ENCODE measurements around the gene RAPGEF2. TPM values are rescaled to one million over a fixed set of nuclear protein-coding genes. Genes with fewer than 3 reads are reported as not detected.
A peak's percentile ranks its signal among the peaks of the same experiment; 100 is the strongest.

RAPGEF2 gene
- total and polyA plus RNA-seq, 2 of the 8 experiments (the other 6 are each of a cell fraction or from before 2014, with no cell fraction given), result 24.4 to 48.6 TPM

DNA sequence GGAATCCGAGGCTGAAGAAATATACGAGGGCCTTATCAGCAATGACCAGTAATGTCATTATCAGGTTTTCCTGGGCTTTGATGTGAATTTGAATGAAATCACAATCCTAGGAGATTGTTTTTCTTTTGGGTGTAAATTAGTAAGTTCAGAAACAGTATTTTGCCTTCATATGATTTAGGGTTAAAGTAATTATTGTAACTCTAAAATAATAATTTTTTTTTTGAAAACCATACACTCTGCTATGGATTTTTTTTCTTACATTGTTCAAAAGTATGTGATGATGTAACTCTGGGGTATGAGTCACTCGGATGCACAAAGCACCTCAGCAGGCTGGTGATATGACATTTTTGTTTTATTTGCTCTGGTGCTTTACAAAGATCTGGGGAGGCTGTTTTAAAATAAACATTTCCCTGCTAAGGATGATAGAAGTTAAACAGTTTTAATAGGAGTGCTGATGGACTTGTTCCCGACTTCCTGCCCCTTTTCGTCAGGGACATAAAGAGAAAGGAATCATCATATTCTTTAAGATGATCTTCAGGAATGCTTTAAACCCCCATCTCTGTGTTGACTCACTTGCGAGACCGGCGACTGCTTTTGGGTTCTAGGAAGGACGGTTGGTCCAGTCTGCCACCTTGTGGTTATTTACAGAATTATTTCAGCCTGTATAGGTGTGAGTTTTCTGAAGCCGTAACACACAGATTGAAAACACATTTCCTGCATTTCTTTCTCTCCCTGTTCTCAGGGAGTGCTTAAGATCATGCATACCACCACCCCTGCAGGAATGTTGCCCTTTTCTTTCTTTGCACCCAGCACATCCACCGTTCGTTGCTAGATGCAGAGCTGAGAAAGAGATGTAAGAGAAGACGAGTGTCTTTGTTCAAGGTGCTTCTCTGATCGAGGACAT, 72.5 kb downstream of the RAPGEF2 start (continued):
- TF ChIP-seq, protein P1, sequence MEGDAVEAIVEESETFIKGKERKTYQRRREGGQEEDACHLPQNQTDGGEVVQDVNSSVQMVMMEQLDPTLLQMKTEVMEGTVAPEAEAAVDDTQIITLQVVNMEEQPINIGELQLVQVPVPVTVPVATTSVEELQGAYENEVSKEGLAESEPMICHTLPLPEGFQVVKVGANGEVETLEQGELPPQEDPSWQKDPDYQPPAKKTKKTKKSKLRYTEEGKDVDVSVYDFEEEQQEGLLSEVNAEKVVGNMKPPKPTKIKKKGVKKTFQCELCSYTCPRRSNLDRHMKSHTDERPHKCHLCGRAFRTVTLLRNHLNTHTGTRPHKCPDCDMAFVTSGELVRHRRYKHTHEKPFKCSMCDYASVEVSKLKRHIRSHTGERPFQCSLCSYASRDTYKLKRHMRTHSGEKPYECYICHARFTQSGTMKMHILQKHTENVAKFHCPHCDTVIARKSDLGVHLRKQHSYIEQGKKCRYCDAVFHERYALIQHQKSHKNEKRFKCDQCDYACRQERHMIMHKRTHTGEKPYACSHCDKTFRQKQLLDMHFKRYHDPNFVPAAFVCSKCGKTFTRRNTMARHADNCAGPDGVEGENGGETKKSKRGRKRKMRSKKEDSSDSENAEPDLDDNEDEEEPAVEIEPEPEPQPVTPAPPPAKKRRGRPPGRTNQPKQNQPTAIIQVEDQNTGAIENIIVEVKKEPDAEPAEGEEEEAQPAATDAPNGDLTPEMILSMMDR (IDR thresholded peaks at IDR 0.05; ENCODE audit: control extremely low read depth in 1 of 3, insufficient read depth in 1 of 3, low read depth in 1 of 3, low read length in 3 of 3), result peak; percentile 35 to 77 (median 71)
- TF ChIP-seq EP300 (IDR thresholded peaks at IDR 0.05; ENCODE audit: borderline replicate concordance in 1 of 2, low read depth in 2 of 2, low read length in 2 of 2) (peak in 1 of 2 experiments; percentile 36; a peak in 1 of 3 replicates), BCL11A (IDR thresholded peaks at IDR 0.05; ENCODE audit: low read depth in 2 of 2, low read length in 2 of 2) (no peak), SAP30 (IDR thresholded peaks at IDR 0.05; ENCODE audit: insufficient read depth, insufficient replicate concordance, low read length) (no peak), RAD21 (IDR thresholded peaks at IDR 0.05 in 1 of 2, conservative IDR thresholded peaks at IDR 0.05 in 1 of 2; ENCODE audit: low read depth in 2 of 2, low read length in 2 of 2) (peak; percentile 95 to 96), KDM4A (IDR thresholded peaks at IDR 0.05; ENCODE audit: low read depth, low read length, severe bottlenecking) (no peak), TAF1 (IDR thresholded peaks at IDR 0.05; ENCODE audit: low read depth, low read length) (0 out of 2 replicates have a peak, but pooled peaks have one; percentile 41), EZH2 (IDR thresholded peaks at IDR 0.05; ENCODE audit: low read depth, low read length, severe bottlenecking) (no peak), NANOG (IDR thresholded peaks at IDR 0.05; ENCODE audit: insufficient read depth, low read depth, low read length, poor library complexity, severe bottlenecking) (no peak), SP1 (IDR thresholded peaks at IDR 0.05; ENCODE audit: low read depth, low read length) (peak; percentile 66; the same call in 1 of the 2 replicates), EGR1 (IDR thresholded peaks at IDR 0.05; ENCODE audit: borderline replicate concordance, low read depth, low read length) (no peak), POLR2AphosphoS5 (IDR thresholded peaks at IDR 0.05; ENCODE audit: low read depth, low read length) (no peak; the same call in 1 of the 2 replicates), JUND (IDR thresholded peaks at IDR 0.05; ENCODE audit: low read length) (peak; percentile 89), KDM5A (IDR thresholded peaks at IDR 0.05; ENCODE audit: low read length) (no peak), SP2 (IDR thresholded peaks at IDR 0.05; ENCODE audit: low read length) (no peak), PHF8 (conservative IDR thresholded peaks at IDR 0.05; ENCODE audit: low read depth, low read length) (no peak), GTF2F1 (IDR thresholded peaks at IDR 0.05; ENCODE audit: borderline replicate concordance, low read depth, low read length) (peak; percentile 21; the same call in 1 of the 2 replicates), POU5F1 (IDR thresholded peaks at IDR 0.05; ENCODE audit: low read depth, low read length) (no peak), SIRT6 (IDR thresholded peaks at IDR 0.05; ENCODE audit: low read length) (no peak), HDAC6 (IDR thresholded peaks at IDR 0.05; ENCODE audit: low read depth, low read length) (no peak)

Data from H1 (cell line).